WTC11 (cell line): ENCODE results near the gene ANKRD1.

ENCODE experiments used
- CTCF ChIP-seq: fragments of 200-600 bp; IDR thresholded peaks from 2 replicates; pipeline ENCODE4 v1.8.0; 2022; ENCODE audit warnings: antibody characterized with exemption
- HMGA2 ChIP-seq: fragments of 250-450 bp; sonication (Bioruptor Pico); IDR thresholded peaks from 2 replicates; pipeline ENCODE4 v1.4.0; 2021; ENCODE audit warnings: mild to moderate bottlenecking, moderate library complexity
- HMGXB4 ChIP-seq: sonication (generic); formaldehyde crosslinking; IDR thresholded peaks from 2 replicates; pipeline ENCODE4 v1.8.1; 2023; ENCODE audit warnings: mild to moderate bottlenecking, moderate library complexity, missing genetic modification reagents
- JUN ChIP-seq: sonication (generic); formaldehyde crosslinking; IDR thresholded peaks from 2 replicates; pipeline ENCODE4 v1.8.0; 2023; ENCODE audit warnings: mild to moderate bottlenecking, missing genetic modification reagents
- NR2C2 ChIP-seq: sonication (generic); formaldehyde crosslinking; IDR thresholded peaks from 2 replicates; pipeline ENCODE4 v1.8.0; 2022; ENCODE audit warnings: mild to moderate bottlenecking, missing genetic modification reagents
- NR3C1 ChIP-seq: sonication (generic); formaldehyde crosslinking; conservative IDR thresholded peaks from 2 replicates; pipeline ENCODE4 v1.8.1; 2023; ENCODE audit warnings: low read depth, mild to moderate bottlenecking, missing genetic modification reagents
- SP1 ChIP-seq: sonication (generic); formaldehyde crosslinking; conservative IDR thresholded peaks from 2 replicates; pipeline ENCODE4 v1.8.1; 2022; ENCODE audit warnings: missing genetic modification reagents
- USF2 ChIP-seq: sonication (generic); formaldehyde crosslinking; IDR thresholded peaks from 2 replicates; pipeline ENCODE4 v1.8.1; 2023; ENCODE audit warnings: mild to moderate bottlenecking, missing genetic modification reagents, moderate library complexity
- ZNF512 ChIP-seq: sonication (generic); formaldehyde crosslinking; IDR thresholded peaks from 2 replicates; pipeline ENCODE4 v1.8.1; 2022; ENCODE audit warnings: missing genetic modification reagents, borderline replicate concordance
- ZNF532 ChIP-seq: fragments of 250-450 bp; sonication (Bioruptor Pico); IDR thresholded peaks from 2 replicates; pipeline ENCODE4 v1.9.0; 2021; ENCODE audit warnings: mild to moderate bottlenecking, borderline replicate concordance

- TF ChIP-seq CTCF (no peak), HMGA2 (CRISPR knock-in tag) (no peak), USF2 (CRISPR knock-in tag) (no peak), ZNF512 (CRISPR knock-in tag) (no peak), HMGXB4 (CRISPR knock-in tag) (no peak), SP1 (no peak), ZNF532 (CRISPR knock-in tag) (no peak), NR2C2 (CRISPR knock-in tag) (no peak), NR3C1 (CRISPR knock-in tag) (no peak), JUN (CRISPR knock-in tag) (no peak)
Observed at GRCh38 chr10:90935581-90936275, 14.8 kb upstream of the ANKRD1 start.
